Fibroblast of peridontal ligament (primary cell): Measurements from ENCODE around the gene AK6.
"Not testable (repeated sequence)": the region's sequence is repeated elsewhere in the genome, so short reads cannot be mapped to it uniquely, and the experiment has no call there.

ENCODE experiments used
- DNase-seq: peaks from one replicate; pipeline ENCODE4 v3.0.0-alpha.2; 2010; ENCODE audit errors: extremely low read depth

AK6 gene

GRCh38 chr5:69335341-69335935 lies 33.9 kb downstream of the AK6 start:
- DNase-seq, result no peak

GRCh38 chr5:69334793-69335268 lies 34.5 kb downstream of the AK6 start:
- peak; percentile 71 for DNase-seq

- DNase-seq, result not testable (repeated sequence)
These were observed 35.5 kb downstream of the AK6 start for GRCh38 chr5:69333668-69334315.

- DNase-seq, result peak; percentile 4
These were observed 37.5 kb downstream of the AK6 start for GRCh38 chr5:69331528-69332445.

- no peak for DNase-seq
These were observed 39.3 kb downstream of the AK6 start for GRCh38 chr5:69329905-69330489.

- no peak for DNase-seq
These were observed 43.0 kb downstream of the AK6 start for GRCh38 chr5:69326365-69326764.

GRCh38 chr5:69317391-69317790 lies 51.9 kb downstream of the AK6 start:
- no peak for DNase-seq

GRCh38 chr5:69315972-69316371 lies 53.3 kb downstream of the AK6 start:
- no peak for DNase-seq

- no peak for DNase-seq
These were observed 55.9 kb downstream of the AK6 start for GRCh38 chr5:69313428-69313827.

GRCh38 chr5:69312459-69313160 lies 56.7 kb downstream of the AK6 start:
- no peak for DNase-seq

GRCh38 chr5:69309380-69309779 lies 59.9 kb downstream of the AK6 start:
- no peak for DNase-seq

- no peak for DNase-seq
These were observed 61.2 kb downstream of the AK6 start for GRCh38 chr5:69308046-69308553.

GRCh38 chr5:69305512-69305911 lies 63.8 kb downstream of the AK6 start:
- no peak for DNase-seq
